GM23338 (cell line): ENCODE measurements around the gene LILRB5. TPM values are rescaled to one million over a fixed set of nuclear protein-coding genes. Genes with fewer than 3 reads are reported as not detected.
"Not testable (repeated sequence)": the region's sequence is repeated elsewhere in the genome, so short reads cannot be mapped to it uniquely, and the experiment has no call there.

Source experiments
- ATAC-seq: fragments of 200-7000 bp; cut with Tn5 transposase; 3 replicates; pipeline ENCODE4 v1.9.1; 2020
- DNase-seq: peaks from one replicate; pipeline ENCODE4 v3.0.0-alpha.2; 2015; ENCODE audit warnings: low spot score
- H2AFZ ChIP-seq: fragments of 200-600 bp; sonication (generic); 2 replicates; pipeline ENCODE4 v1.8.0; 2016; ENCODE audit warnings: antibody characterized with exemption, mild to moderate bottlenecking, moderate library complexity
- H3F3A ChIP-seq: fragments of 200-600 bp; sonication (generic); replicated peaks from 2 replicates; pipeline ENCODE4 v1.8.0; 2017; ENCODE audit warnings: antibody characterized with exemption, mixed run types, low read depth
- H3K27ac ChIP-seq: fragments of 200-600 bp; sonication (generic); 2 replicates; pipeline ENCODE4 v1.6.1; 2016; ENCODE audit warnings: low read depth
- H3K27me3 ChIP-seq: fragments of 200-600 bp; sonication (generic); 2 replicates; pipeline ENCODE4 v1.8.0; 2016; ENCODE audit warnings: mild to moderate bottlenecking, mixed run types, moderate library complexity; ENCODE audit not compliant: insufficient read depth
- H3K36me3 ChIP-seq: fragments of 200-600 bp; sonication (generic); 2 replicates; pipeline ENCODE4 v1.8.0; 2016; ENCODE audit warnings: mild to moderate bottlenecking; ENCODE audit not compliant: insufficient read depth
- H3K4me1 ChIP-seq: fragments of 200-600 bp; sonication (generic); 2 replicates; pipeline ENCODE4 v1.8.0; 2016; ENCODE audit warnings: mild to moderate bottlenecking, moderate library complexity; ENCODE audit not compliant: insufficient read depth
- H3K4me2 ChIP-seq: fragments of 200-600 bp; sonication (generic); 2 replicates; pipeline ENCODE4 v1.7.1; 2017; ENCODE audit warnings: mixed run types
- H3K4me3 ChIP-seq: fragments of 200-600 bp; sonication (generic); 2 replicates; pipeline ENCODE4 v1.6.1; 2016; ENCODE audit warnings: mixed run types
- H3K79me2 ChIP-seq: fragments of 200-600 bp; sonication (generic); replicated peaks from 2 replicates; pipeline ENCODE4 v1.8.0; 2017; ENCODE audit warnings: mild to moderate bottlenecking; ENCODE audit not compliant: insufficient read depth
- H3K9me2 ChIP-seq: fragments of 200-600 bp; sonication (generic); 2 replicates; pipeline ENCODE4 v1.8.0; 2017; ENCODE audit not compliant: insufficient read depth
- H4K20me1 ChIP-seq: fragments of 200-600 bp; sonication (generic); replicated peaks from 2 replicates; pipeline ENCODE4 v1.8.0; 2017; ENCODE audit warnings: mild to moderate bottlenecking; ENCODE audit not compliant: insufficient read depth
- H3K27ac Mint-ChIP-seq: 2 replicates; pipeline ENCODE4 v1.8.0; 2020; ENCODE audit warnings: inconsistent platforms, mild to moderate bottlenecking, moderate library complexity, mixed read lengths
- H3K27me3 Mint-ChIP-seq: 3 replicates; pipeline ENCODE4 v1.8.0; 2022; ENCODE audit warnings: low read depth, mild to moderate bottlenecking, moderate library complexity, mixed read lengths, inconsistent platforms; ENCODE audit not compliant: insufficient read depth, poor library complexity
- H3K36me3 Mint-ChIP-seq: 3 replicates; pipeline ENCODE4 v1.8.0; 2021; ENCODE audit warnings: low read depth, mild to moderate bottlenecking, inconsistent platforms, moderate library complexity, mixed read lengths
- H3K4me1 Mint-ChIP-seq: 3 replicates; pipeline ENCODE4 v1.8.0; 2020; ENCODE audit warnings: mild to moderate bottlenecking, inconsistent platforms, mixed read lengths
- H3K4me3 Mint-ChIP-seq: 3 replicates; pipeline ENCODE4 v1.8.0; 2021; ENCODE audit warnings: moderate library complexity, mild to moderate bottlenecking, inconsistent platforms, mixed read lengths
- H3K9me3 Mint-ChIP-seq: 3 replicates; pipeline ENCODE4 v1.8.0; 2020; ENCODE audit warnings: moderate library complexity, mild to moderate bottlenecking, inconsistent platforms, mixed read lengths
- CREB1 ChIP-seq: fragments of 250-450 bp; sonication (Bioruptor Pico); IDR thresholded peaks from 2 replicates; pipeline ENCODE4 v1.5.0; 2020; ENCODE audit warnings: low read depth, mild to moderate bottlenecking, moderate library complexity
- ETS1 ChIP-seq: IDR thresholded peaks from 2 replicates; pipeline ENCODE4 v1.6.1; 2016; ENCODE audit warnings: antibody characterized with exemption
- ZNF462 ChIP-seq: fragments of 250-450 bp; sonication (Bioruptor Pico); IDR thresholded peaks from 2 replicates; pipeline ENCODE4 v1.5.0; 2020; ENCODE audit warnings: mild to moderate bottlenecking, moderate library complexity
- polyA plus RNA-seq: library from polyadenylated mRNA; unstranded; fragments of >200 nt; fragmentation: Nextera tagmentation; extraction: Ambion mirVana; gene quantifications from 2 replicates; pipeline ENCODE4 v1.2.1, GENCODE V29; 2016
- total RNA-seq: library from RNA; depleted of rRNA; stranded (reverse); fragments of >200 nt; shearing (Covaris generic); gene quantifications from 2 replicates; pipeline ENCODE4 v1.2.3, GENCODE V29; 2014

LILRB5 gene
- total and polyA plus RNA-seq, 2 experiments from 2014 or later = not detected

- no peak for TF ChIP-seq ZNF462 (CRISPR knock-in tag)
- TF ChIP-seq ETS1 = no peak
- TF ChIP-seq CREB1 (CRISPR knock-in tag) = no peak
Measured at GRCh38 chr19:54282686-54283470, 25.8 kb upstream of the LILRB5 start (continued).

GRCh38 chr19:54281729-54282075 is 24.6 kb upstream of the LILRB5 start:
- H3K27ac Mint-ChIP-seq, H3K27me3 ChIP-seq, H3K4me3 ChIP-seq, H3K4me2 ChIP-seq, H3K4me1 Mint-ChIP-seq, H4K20me1 ChIP-seq, H3K9me2 ChIP-seq, H3K4me3 Mint-ChIP-seq, DNase-seq, H3K9me3 Mint-ChIP-seq, H2AFZ ChIP-seq, ATAC-seq, H3K36me3 Mint-ChIP-seq, H3K36me3 ChIP-seq, H3K4me1 ChIP-seq, H3K79me2 ChIP-seq, H3F3A ChIP-seq, H3K27ac ChIP-seq: not testable (repeated sequence)
- H3K27me3 Mint-ChIP-seq = peaks cover 13% of the 10 kb centered on the region
